ENCODE results near the gene CHN2. TPM values are rescaled to one million over a fixed set of nuclear protein-coding genes. Genes with fewer than 3 reads are reported as not detected.

The CHN2 gene
- total and polyA plus RNA-seq, 2 donors (not counting 1 experiment from before 2014, with no cell fraction given) = 0.86 to 1.4 TPM

GRCh38 chr7:29160080-29160479 lies 34.5 kb upstream of the CHN2 start:
- Histone ChIP-seq H3K9me3 (ENCODE audit: control extremely low read depth in 1 of 3, control insufficient read depth in 2 of 3, insufficient read depth in 1 of 3, low read length in 2 of 3) (no peaks in the 10 kb centered on the region), H3K79me2 (ENCODE audit: control insufficient read depth, insufficient read depth, low read length) (no peaks in the 10 kb centered on the region), H4K20me1 (ENCODE audit: control insufficient read depth, insufficient read depth, low read length, poor library complexity, severe bottlenecking) (no peaks in the 10 kb centered on the region), H3K4me1 (ENCODE audit: control insufficient read depth in 2 of 2, insufficient read depth in 2 of 2, low read length in 2 of 2) (no peaks in the 10 kb centered on the region), H2AFZ (ENCODE audit: insufficient read depth, low read depth, low read length, poor library complexity, severe bottlenecking) (no peak overlapping the region), H3K27ac (ENCODE audit: low read length in 2 of 2) (no peak overlapping the region), H3K4me3 (ENCODE audit: control extremely low read depth in 1 of 5, extremely low read depth in 1 of 5, insufficient read depth in 1 of 5, low read depth in 2 of 5, low read length in 4 of 5) (no peak overlapping the region), H3K9ac (ENCODE audit: low read length) (no peak overlapping the region), H3K27me3 (replicated peaks in 1 of 4; ENCODE audit: control extremely low read depth in 1 of 4, control insufficient read depth in 3 of 4, insufficient read depth in 4 of 4, low read length in 3 of 4) (peaks cover 0 to 10% (median 8%) of the 10 kb centered on the region in 4 experiments), H3K4me2 (replicated peaks; ENCODE audit: low read depth, low read length, poor library complexity, severe bottlenecking) (no peak overlapping the region), H3K36me3 (replicated peaks in 1 of 2; ENCODE audit: control extremely low read depth in 1 of 2, control insufficient read depth in 1 of 2, extremely low read depth in 1 of 2, insufficient read depth in 2 of 2, low read length in 1 of 2) (no peaks in the 10 kb centered on the region)
- ChIA-PET POLR2A (no interaction called here), CTCF (no interaction called here)
- H3K4me1 Mint-ChIP-seq = no peaks in the 10 kb centered on the region
- H3K4me3 Mint-ChIP-seq = no peak overlapping the region
- intact Hi-C loops (cut with micrococcal nuclease) = no loop called here
- no CpG with 5 or more reads among the region's 2 CpGs for WGBS (ENCODE audit: insufficient coverage)
- DNase-seq = no peak
- H3K27me3 Mint-ChIP-seq = peaks cover 35% of the 10 kb centered on the region
- TF ChIP-seq CTCF (IDR thresholded peaks at IDR 0.05) (no peak), EZH2 (IDR thresholded peaks at IDR 0.05; ENCODE audit: borderline replicate concordance, insufficient read depth, low read depth, low read length, poor library complexity, severe bottlenecking) (no peak)
- ATAC-seq (ENCODE audit: low read depth) = no peak
- H3K27ac Mint-ChIP-seq = no peak overlapping the region
- no peaks in the 10 kb centered on the region for H3K9me3 Mint-ChIP-seq (ENCODE audit: insufficient read depth)

GRCh38 chr7:29161231-29161630 lies 33.3 kb upstream of the CHN2 start:
- intact Hi-C loops (cut with micrococcal nuclease) = no loop called here
- Histone ChIP-seq H3K27ac (ENCODE audit: low read length in 2 of 2) (no peak overlapping the region), H3K9me3 (ENCODE audit: control extremely low read depth in 1 of 3, control insufficient read depth in 2 of 3, insufficient read depth in 1 of 3, low read length in 2 of 3) (peaks cover 0 to 5% (median 0%) of the 10 kb centered on the region in 3 donors), H3K4me3 (ENCODE audit: control extremely low read depth in 1 of 5, extremely low read depth in 1 of 5, insufficient read depth in 1 of 5, low read depth in 2 of 5, low read length in 4 of 5) (no peak overlapping the region), H3K79me2 (ENCODE audit: control insufficient read depth, insufficient read depth, low read length) (no peaks in the 10 kb centered on the region), H2AFZ (ENCODE audit: insufficient read depth, low read depth, low read length, poor library complexity, severe bottlenecking) (no peak overlapping the region), H3K27me3 (replicated peaks in 1 of 4; ENCODE audit: control extremely low read depth in 1 of 4, control insufficient read depth in 3 of 4, insufficient read depth in 4 of 4, low read length in 3 of 4) (peaks cover 0 to 10% (median 8%) of the 10 kb centered on the region in 4 experiments), H3K4me2 (replicated peaks; ENCODE audit: low read depth, low read length, poor library complexity, severe bottlenecking) (no peak overlapping the region), H4K20me1 (ENCODE audit: control insufficient read depth, insufficient read depth, low read length, poor library complexity, severe bottlenecking) (no peaks in the 10 kb centered on the region), H3K36me3 (replicated peaks in 1 of 2; ENCODE audit: control extremely low read depth in 1 of 2, control insufficient read depth in 1 of 2, extremely low read depth in 1 of 2, insufficient read depth in 2 of 2, low read length in 1 of 2) (no peaks in the 10 kb centered on the region), H3K9ac (ENCODE audit: low read length) (no peak overlapping the region), H3K4me1 (ENCODE audit: control insufficient read depth in 2 of 2, insufficient read depth in 2 of 2, low read length in 2 of 2) (no peaks in the 10 kb centered on the region)
- TF ChIP-seq CTCF (IDR thresholded peaks at IDR 0.05) (no peak), EZH2 (IDR thresholded peaks at IDR 0.05; ENCODE audit: borderline replicate concordance, insufficient read depth, low read depth, low read length, poor library complexity, severe bottlenecking) (no peak)
- Mint-ChIP-seq H3K27me3 (peaks cover 38% of the 10 kb centered on the region), H3K4me3 (no peak overlapping the region), H3K9me3 (ENCODE audit: insufficient read depth) (peaks cover 2% of the 10 kb centered on the region), H3K27ac (no peak overlapping the region), H3K4me1 (no peaks in the 10 kb centered on the region)
- ATAC-seq (ENCODE audit: low read depth) (no peak), DNase-seq (no peak)
- ChIA-PET POLR2A (no interaction called here), CTCF (no interaction called here)
- WGBS (ENCODE audit: insufficient coverage) = 82% methylated on average over 2 of the region's 4 CpGs

Data from B cell (primary cell).